Cardiac muscle cell (in vitro differentiated cells and primary cell): ENCODE data around the gene CNTN5. TPM values are rescaled to one million over a fixed set of nuclear protein-coding genes. Genes with fewer than 3 reads are reported as not detected.
A peak's percentile ranks its signal among the peaks of the same experiment; 100 is the strongest.

Experiments
- DNase-seq, 2 donors: peaks; one replicate each; pipeline versions ENCODE4 v3.0.0 to v3.0.0-alpha.2; 2010 to 2017; ENCODE audit warnings: low read depth in 1 of 2, low spot score in 1 of 2
- H3K27ac ChIP-seq: fragments of 200-600 bp; sonication (generic); 2 replicates; pipeline ENCODE4 v1.5.1; 2016
- H3K27me3 ChIP-seq: fragments of 200-600 bp; sonication (generic); 2 replicates; pipeline ENCODE4 v1.6.0; 2016; ENCODE audit warnings: control low read depth
- H3K36me3 ChIP-seq: fragments of 200-600 bp; sonication (generic); 2 replicates; pipeline ENCODE4 v1.5.1; 2016; ENCODE audit warnings: control low read depth
- H3K4me1 ChIP-seq: fragments of 200-600 bp; sonication (generic); 2 replicates; pipeline ENCODE4 v1.8.1; 2017; ENCODE audit warnings: low read depth, mild to moderate bottlenecking, mixed run types
- H3K4me3 ChIP-seq: fragments of 200-600 bp; sonication (generic); 2 replicates; pipeline ENCODE4 v1.5.1; 2016; ENCODE audit warnings: mild to moderate bottlenecking
- H3K9me3 ChIP-seq: fragments of 200-600 bp; sonication (generic); 2 replicates; pipeline ENCODE4 v1.5.1; 2017; ENCODE audit warnings: low read depth, mild to moderate bottlenecking, control low read depth
- polyA plus RNA-seq: library from polyadenylated mRNA; unstranded; fragments of >200 nt; fragmentation: Nextera tagmentation; extraction: Ambion mirVana; gene quantifications from 2 replicates; pipeline ENCODE4 v1.2.1, GENCODE V29; 2016
- total RNA-seq: library from RNA; depleted of rRNA; stranded (reverse); fragments of >200 nt; gene quantifications from 2 replicates; pipeline ENCODE4 v1.2.3, GENCODE V29; 2016
- TF ChIP-seq, protein P1 (sequence below): IDR thresholded peaks from 2 replicates; pipeline ENCODE4 v1.5.1; 2012; ENCODE audit warnings: low read depth, mild to moderate bottlenecking, low read length

CNTN5 gene
- total and polyA plus RNA-seq, 2 experiments from 2014 or later = 30.0 to 41.3 TPM

DNA sequence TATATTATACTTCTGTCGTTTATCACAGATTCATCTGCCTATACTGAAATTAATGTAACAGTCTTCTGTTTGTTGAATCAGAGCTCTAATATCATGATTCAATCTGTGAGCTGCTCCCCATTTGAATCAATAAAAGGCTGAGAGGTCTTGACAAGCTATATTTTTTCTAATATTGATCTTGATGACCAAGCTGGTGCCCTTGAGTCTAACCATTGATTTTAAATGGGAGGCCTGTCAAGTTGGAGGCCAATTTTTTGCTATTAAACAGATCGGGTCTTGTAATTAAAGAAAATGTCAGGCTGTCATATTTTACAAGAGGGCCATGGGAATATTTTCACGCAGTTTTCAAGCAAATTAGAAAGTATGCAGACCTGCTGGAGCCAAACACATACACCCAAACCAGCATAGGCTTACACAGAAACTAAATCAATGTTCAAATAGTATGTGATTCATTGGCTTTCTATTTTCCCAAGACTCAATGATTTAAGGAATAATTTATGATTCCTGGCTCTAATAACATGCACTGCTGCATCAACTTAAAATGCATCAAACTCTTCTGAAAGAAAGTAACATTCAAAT, 286.9 kb downstream of the CNTN5 start:
- Histone ChIP-seq H3K4me3 (no peak overlapping the region), H3K36me3 (no peaks in the 10 kb centered on the region), H3K27ac (no peak overlapping the region), H3K4me1 (no peaks in the 10 kb centered on the region), H3K27me3 (no peaks in the 10 kb centered on the region), H3K9me3 (no peaks in the 10 kb centered on the region)
- TF ChIP-seq, protein P1, sequence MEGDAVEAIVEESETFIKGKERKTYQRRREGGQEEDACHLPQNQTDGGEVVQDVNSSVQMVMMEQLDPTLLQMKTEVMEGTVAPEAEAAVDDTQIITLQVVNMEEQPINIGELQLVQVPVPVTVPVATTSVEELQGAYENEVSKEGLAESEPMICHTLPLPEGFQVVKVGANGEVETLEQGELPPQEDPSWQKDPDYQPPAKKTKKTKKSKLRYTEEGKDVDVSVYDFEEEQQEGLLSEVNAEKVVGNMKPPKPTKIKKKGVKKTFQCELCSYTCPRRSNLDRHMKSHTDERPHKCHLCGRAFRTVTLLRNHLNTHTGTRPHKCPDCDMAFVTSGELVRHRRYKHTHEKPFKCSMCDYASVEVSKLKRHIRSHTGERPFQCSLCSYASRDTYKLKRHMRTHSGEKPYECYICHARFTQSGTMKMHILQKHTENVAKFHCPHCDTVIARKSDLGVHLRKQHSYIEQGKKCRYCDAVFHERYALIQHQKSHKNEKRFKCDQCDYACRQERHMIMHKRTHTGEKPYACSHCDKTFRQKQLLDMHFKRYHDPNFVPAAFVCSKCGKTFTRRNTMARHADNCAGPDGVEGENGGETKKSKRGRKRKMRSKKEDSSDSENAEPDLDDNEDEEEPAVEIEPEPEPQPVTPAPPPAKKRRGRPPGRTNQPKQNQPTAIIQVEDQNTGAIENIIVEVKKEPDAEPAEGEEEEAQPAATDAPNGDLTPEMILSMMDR = no peak
- no peak for DNase-seq

DNA sequence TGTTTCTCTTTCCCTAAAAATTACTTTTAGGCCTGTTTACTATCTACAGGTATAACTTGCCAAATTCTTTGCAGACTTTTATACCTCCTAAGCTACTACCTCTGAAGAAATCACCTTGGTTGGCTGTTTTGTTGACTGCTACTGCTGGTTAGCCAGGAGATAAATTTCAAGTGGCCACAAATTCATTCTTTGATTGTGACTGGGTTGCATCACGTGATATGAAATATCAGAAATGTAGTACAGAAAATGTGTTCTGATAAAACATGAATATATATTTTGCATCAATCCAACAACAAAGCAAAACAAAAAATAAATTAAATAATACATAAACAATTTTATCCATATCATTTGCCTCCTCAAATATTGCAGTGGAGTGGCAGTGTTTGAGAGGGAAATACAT, 291.1 kb downstream of the CNTN5 start:
- no peaks in the 10 kb centered on the region for H3K9me3 ChIP-seq
- H3K4me3 ChIP-seq = no peak overlapping the region
- TF ChIP-seq, protein P1 = no peak
- H3K36me3 ChIP-seq = no peaks in the 10 kb centered on the region
- no peaks in the 10 kb centered on the region for H3K27me3 ChIP-seq
- no peak overlapping the region for H3K27ac ChIP-seq
- H3K4me1 ChIP-seq = peaks cover 4% of the 10 kb centered on the region
- no peak for DNase-seq

DNA sequence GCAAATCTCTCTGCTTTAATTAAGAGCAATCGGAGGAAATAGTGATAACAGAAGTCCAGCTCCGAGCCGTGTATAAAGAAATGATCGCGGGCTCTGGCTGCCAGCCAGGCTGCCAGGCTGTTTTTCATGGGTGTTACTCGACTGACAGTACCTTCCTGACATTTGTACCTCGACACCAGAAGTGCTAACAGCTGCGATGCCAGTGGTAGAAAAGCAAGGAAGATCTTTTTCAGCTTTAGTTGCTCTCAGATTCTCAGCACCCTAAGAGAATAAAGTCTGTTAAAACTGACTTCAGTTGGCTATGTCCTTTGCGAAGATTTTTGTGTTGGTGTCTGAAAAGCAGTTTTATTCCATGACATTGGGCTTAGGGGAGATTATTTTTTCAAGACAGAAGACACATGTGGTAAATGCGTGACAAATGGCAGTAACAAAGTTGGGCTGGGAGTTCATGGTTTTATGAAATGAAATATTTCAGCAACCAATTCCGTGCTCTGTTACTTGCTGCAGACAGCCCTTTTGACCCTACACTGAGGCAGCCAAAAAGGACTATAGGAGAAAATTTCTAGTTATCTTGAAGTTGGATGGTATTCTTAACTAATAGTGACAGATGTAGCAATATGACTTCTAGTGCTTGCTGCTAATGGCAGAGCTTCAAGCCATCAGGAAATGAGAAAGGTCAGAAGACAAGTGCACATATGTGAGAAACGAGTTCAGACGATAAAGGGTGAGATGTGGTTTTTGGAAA, 296.2 kb downstream of the CNTN5 start:
- Histone ChIP-seq H3K4me3 (no peak overlapping the region), H3K27me3 (no peaks in the 10 kb centered on the region), H3K4me1 (peaks cover 9% of the 10 kb centered on the region), H3K27ac (no peak overlapping the region), H3K36me3 (no peaks in the 10 kb centered on the region), H3K9me3 (no peaks in the 10 kb centered on the region)
- TF ChIP-seq, protein P1 = no peak
- peak; percentile 14 to 57 for DNase-seq

- Histone ChIP-seq H3K4me1 (peaks cover 9% of the 10 kb centered on the region), H3K36me3 (no peaks in the 10 kb centered on the region), H3K4me3 (no peak overlapping the region), H3K27me3 (no peaks in the 10 kb centered on the region), H3K9me3 (no peaks in the 10 kb centered on the region), H3K27ac (no peak overlapping the region)
- TF ChIP-seq, protein P1 = no peak
- DNase-seq = no peak
Observed at GRCh38 chr11:99320769-99321290, 300.1 kb downstream of the CNTN5 start.

DNA sequence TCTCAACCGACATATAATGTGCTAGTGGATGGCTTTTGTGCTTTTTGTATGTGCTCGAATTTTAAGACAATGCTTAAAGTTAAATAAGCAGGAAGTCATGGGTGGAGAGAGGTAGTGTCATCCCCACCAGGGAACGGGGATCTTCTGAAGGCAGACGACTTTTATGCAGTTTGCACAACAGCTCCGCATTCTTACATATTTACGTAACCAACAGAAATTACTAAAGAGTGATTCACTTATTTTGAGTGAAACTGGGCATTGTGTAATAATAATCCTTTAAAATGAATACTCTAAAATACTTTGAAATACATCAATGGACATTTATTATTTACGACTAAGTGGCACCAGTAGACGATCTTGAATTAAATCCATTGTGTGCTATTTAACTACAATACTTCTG, 305.1 kb downstream of the CNTN5 start:
- Histone ChIP-seq H3K4me1 (no peaks in the 10 kb centered on the region), H3K9me3 (no peaks in the 10 kb centered on the region), H3K36me3 (no peaks in the 10 kb centered on the region), H3K27me3 (no peaks in the 10 kb centered on the region), H3K27ac (no peak overlapping the region), H3K4me3 (no peak overlapping the region)
- peak in 1 of 2 donors; percentile 92 for DNase-seq
- TF ChIP-seq, protein P1 = no peak
